ENCODE results near the gene NHS. TPM values are rescaled to one million over a fixed set of nuclear protein-coding genes. Genes with fewer than 3 reads are reported as not detected.

NHS gene
- total RNA-seq, 3 donors from 2014 or later: 8.5 to 11.2 (median 8.8) TPM

- no peak for DNase-seq (ENCODE audit: low spot score in 2 of 2)
- TF ChIP-seq CTCF (IDR thresholded peaks at IDR 0.05): no peak
- TF ChIP-seq POLR2A (IDR thresholded peaks at IDR 0.05): no peak
- no peak for TF ChIP-seq POLR2AphosphoS5 (IDR thresholded peaks at IDR 0.05)
- Histone ChIP-seq H3K36me3 (no peaks in the 10 kb centered on the region), H3K27ac (no peak overlapping the region), H3K9me3 (no peaks in the 10 kb centered on the region), H3K4me3 (no peak overlapping the region), H3K27me3 (peaks cover 0 to 30% of the 10 kb centered on the region in 2 donors), H3K4me1 (no peaks in the 10 kb centered on the region)
- intact Hi-C loops (cut with DNase I; ENCODE audit: low total_unique reads): no loop called here
Observed at GRCh38 chrX:17432158-17432557, 57.2 kb downstream of the NHS start.

- H3K27ac ChIP-seq: no peak overlapping the region
- intact Hi-C loops (cut with DNase I; ENCODE audit: low total_unique reads): no loop called here
- no peaks in the 10 kb centered on the region for H3K9me3 ChIP-seq
- H3K27me3 ChIP-seq: peaks cover 0 to 34% of the 10 kb centered on the region in 2 donors
- H3K4me3 ChIP-seq: no peak overlapping the region
- no peak for DNase-seq (ENCODE audit: low spot score in 2 of 2)
- no peaks in the 10 kb centered on the region for H3K36me3 ChIP-seq
- TF ChIP-seq CTCF (IDR thresholded peaks at IDR 0.05) (no peak), POLR2A (IDR thresholded peaks at IDR 0.05) (no peak), POLR2AphosphoS5 (IDR thresholded peaks at IDR 0.05) (no peak)
- no peaks in the 10 kb centered on the region for H3K4me1 ChIP-seq
Observed at GRCh38 chrX:17433965-17434364, 59.0 kb downstream of the NHS start.

GRCh38 chrX:17435476-17435875, 60.5 kb downstream of the NHS start:
- no peak for DNase-seq (ENCODE audit: low spot score in 2 of 2)
- Histone ChIP-seq H3K9me3 (no peaks in the 10 kb centered on the region), H3K27me3 (peaks cover 0 to 28% of the 10 kb centered on the region in 2 donors), H3K36me3 (no peaks in the 10 kb centered on the region), H3K27ac (no peak overlapping the region), H3K4me1 (no peaks in the 10 kb centered on the region), H3K4me3 (no peak overlapping the region)
- TF ChIP-seq POLR2A (IDR thresholded peaks at IDR 0.05) (no peak), CTCF (IDR thresholded peaks at IDR 0.05) (no peak)
- intact Hi-C loops (cut with DNase I; ENCODE audit: low total_unique reads): no loop called here

- H3K9me3 ChIP-seq: no peaks in the 10 kb centered on the region
- no peak overlapping the region for H3K4me3 ChIP-seq
- DNase-seq (ENCODE audit: low spot score in 2 of 2): no peak
- peaks cover 0 to 28% of the 10 kb centered on the region in 2 donors for H3K27me3 ChIP-seq
- H3K27ac ChIP-seq: no peak overlapping the region
- no peaks in the 10 kb centered on the region for H3K4me1 ChIP-seq
- intact Hi-C loops (cut with DNase I; ENCODE audit: low total_unique reads): no loop called here
- no peak for TF ChIP-seq CTCF (IDR thresholded peaks at IDR 0.05)
- no peaks in the 10 kb centered on the region for H3K36me3 ChIP-seq
Observed at GRCh38 chrX:17438221-17438620, 63.2 kb downstream of the NHS start.

- Histone ChIP-seq H3K4me3 (no peak overlapping the region), H3K27me3 (peaks cover 0 to 27% of the 10 kb centered on the region in 2 donors), H3K27ac (no peak overlapping the region), H3K36me3 (no peaks in the 10 kb centered on the region), H3K9me3 (no peaks in the 10 kb centered on the region), H3K4me1 (no peaks in the 10 kb centered on the region)
- no peak for TF ChIP-seq CTCF (IDR thresholded peaks at IDR 0.05)
- TF ChIP-seq POLR2A (IDR thresholded peaks at IDR 0.05): no peak
- TF ChIP-seq POLR2AphosphoS5 (IDR thresholded peaks at IDR 0.05): no peak
- DNase-seq (ENCODE audit: low spot score in 2 of 2): no peak
- intact Hi-C loops (cut with DNase I; ENCODE audit: low total_unique reads): no loop called here
Observed at GRCh38 chrX:17440258-17440657, 65.3 kb downstream of the NHS start.
